GM18505 (cell line): ENCODE data around the gene OR14A2.

ENCODE experiments used
- ATAC-seq: cut with Tn5 transposase; IDR thresholded peaks from one replicate; pipeline ENCODE4 v1.9.1; 2021; ENCODE audit not compliant: unreplicated experiment
- POLR2A ChIP-seq: IDR thresholded peaks from 4 replicates; pipeline ENCODE4 v1.6.1; 2011; ENCODE audit warnings: borderline replicate concordance; ENCODE audit not compliant: insufficient read depth, insufficient read length; ENCODE audit errors: extremely low read depth

The OR14A2 gene

DNA sequence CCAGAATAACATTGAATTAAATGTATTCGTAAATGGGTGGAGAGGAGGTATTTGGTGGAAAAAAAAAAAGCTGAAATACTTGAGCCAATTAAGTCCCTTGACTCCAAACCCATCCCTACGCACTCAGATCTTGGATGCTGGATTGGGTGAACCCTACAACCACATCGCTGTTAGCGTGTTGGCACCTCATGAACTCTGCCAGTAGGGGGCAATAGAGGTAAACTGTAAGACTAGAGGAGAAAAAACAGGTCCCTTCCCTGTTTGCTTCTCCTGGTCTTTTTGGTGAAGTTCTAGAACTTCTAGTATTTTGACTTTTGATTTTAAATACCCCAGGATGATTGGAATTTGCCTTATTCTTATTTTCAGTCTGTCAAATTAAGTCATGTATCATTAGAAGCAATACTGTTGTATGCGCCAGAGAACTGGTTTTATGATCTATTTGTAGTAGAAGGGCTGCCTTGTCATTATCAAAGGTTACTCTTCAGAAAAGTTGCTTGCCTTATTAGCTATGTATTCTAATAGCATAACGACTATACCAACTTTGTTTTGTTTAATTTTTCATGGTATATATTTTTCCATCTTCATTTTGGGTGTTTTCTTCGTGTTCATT lies 66.5 kb downstream of the OR14A2 start:
- peak; percentile 92 for ATAC-seq
- TF ChIP-seq POLR2A = no peak

DNA sequence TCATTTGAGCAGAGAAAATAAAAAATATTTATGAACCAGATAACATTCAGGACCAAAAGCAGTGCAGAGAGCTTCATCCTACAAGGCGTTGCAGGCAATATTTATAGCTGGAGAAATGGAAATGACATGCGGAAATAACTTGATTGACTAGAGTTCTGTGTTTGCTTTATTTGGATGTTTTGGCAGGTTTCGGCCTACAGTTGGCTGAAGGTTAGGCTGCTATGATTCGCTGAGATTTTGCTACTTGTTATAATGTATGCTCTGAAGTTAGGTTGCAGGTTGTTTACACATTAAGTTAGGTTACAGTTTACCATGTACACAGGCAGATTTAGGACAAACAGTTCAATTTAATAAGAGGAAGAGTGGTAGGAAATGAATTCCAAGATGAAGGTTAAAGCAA lies 67.8 kb downstream of the OR14A2 start:
- no peak for ATAC-seq
- TF ChIP-seq POLR2A = no peak

DNA sequence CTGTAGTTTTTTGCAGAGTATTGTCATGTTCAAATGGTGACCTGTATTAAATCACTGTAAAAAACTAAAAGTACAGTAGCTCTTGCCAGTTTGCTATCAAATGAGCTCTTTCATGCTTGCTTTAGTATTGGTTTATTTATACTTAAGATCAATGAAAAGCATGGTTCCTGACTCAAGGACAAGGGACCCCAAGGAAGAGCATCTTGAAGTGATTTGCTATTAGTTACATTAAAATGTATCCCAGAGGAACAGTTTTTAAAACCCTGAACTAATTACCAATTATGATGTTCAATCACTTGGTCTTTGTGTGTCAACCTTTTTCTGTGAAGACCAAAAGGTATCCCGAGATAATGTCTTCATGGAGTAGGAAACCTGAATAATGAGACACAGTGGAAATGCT lies 68.3 kb downstream of the OR14A2 start, which contains the start of gene OR13G1:
TSS of gene OR13G1 (minus strand) at position 101 of the 400 bp plus-strand sequence. CDS start 6,698 bp downstream, outside the sequence.
- no peak for TF ChIP-seq POLR2A
- no peak for ATAC-seq
